ENCODE measurements around the gene COL18A1.

Gene COL18A1

DNA sequence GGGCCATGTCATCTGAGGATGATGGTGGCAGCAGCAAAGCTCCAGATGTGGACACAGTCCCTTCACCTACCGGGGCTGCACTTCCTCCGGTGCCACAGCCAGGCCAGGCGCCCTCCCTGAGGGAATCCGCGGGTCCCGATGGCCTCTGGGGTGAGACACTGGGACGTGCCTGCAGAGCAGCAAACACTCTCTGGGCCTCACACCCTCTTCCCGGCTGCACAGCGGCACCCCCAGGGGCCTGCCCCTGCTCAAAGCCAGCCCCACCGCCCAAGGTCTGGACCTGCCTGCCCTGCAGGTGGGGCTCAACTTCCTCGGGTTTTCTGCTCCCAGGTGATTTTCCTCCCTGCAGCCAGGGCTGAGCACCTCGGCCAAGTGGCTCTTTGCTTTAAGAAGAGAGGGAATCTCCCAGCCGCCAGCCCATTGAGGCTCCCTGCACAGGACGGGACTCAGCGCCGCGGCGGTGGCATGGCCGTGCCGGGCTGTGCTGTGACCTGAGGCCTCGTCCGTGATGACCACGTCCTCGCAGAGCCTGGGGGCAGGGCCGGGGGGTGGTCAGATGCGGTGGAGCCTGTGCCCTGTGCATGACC is 21.3 kb upstream of the COL18A1 start:
- no peak for DNase-seq

DNA sequence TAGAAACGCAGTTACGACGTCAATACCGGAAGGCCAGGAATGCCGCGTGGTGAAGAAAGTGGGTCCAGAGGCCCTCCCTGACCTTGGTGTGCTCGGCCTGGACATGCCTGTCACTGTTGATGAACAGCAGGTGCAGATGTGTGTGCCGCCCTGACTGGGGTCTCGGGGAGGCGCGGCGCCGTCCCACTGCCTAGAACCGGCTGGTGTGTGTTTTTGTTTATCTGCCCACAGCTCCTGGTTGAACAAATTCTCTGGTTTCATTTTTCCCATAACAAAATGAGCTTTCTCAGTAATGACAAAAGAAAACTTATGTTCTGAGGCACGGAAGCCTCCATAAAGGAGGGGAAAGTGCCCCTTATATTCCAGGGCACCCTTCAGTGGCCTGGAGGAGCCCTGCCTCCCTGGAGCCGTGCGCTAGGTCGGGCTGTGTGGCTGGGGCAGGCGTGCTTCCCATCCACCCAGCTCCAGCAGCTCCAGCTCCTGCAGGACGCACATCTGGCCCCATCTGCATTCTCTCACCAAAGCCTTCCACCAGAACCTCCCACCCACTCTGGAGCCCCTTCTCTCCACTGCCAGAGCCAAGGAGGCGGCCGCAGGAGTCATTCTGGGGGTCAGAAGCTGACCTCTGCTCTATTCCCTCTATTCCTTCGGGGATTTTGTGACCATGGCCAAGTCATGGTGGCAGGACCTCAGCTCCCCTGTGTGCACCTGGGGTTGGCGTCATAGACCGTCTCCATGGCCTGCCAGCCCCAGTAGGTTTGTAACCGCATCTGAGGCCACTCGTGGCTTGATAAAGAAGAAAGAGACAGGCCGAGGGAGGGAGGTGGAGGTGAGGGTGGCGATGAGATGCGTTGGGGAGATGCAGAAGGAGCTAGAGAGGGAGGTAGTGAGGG is 20.1 kb upstream of the COL18A1 start:
- DNase-seq, result no peak

DNA sequence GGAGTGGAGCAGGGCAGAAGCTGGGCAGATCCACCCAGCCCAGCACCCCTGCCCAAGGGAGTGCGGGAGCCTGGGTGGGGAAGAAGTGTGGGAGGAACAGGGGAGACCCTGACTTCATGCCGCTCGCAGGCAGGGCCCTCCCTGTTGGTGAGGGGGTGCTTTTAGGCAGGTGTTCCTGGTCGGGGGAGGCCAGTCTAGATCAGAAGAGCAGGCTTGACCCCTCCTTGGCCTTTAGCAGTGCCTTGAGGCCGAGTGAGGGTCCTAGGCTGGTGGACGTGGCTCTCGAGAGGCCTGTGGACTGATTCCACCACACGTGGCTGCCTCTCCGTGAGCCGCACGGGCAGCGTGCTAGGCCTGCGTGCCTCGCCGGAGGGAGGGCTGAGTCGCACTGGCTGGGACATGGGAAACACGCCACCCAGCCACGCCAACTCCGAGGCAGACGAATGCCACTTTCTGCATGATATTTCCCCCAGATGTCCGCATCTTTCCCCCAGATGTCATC is 19.4 kb upstream of the COL18A1 start:
- DNase-seq, result no peak

DNA sequence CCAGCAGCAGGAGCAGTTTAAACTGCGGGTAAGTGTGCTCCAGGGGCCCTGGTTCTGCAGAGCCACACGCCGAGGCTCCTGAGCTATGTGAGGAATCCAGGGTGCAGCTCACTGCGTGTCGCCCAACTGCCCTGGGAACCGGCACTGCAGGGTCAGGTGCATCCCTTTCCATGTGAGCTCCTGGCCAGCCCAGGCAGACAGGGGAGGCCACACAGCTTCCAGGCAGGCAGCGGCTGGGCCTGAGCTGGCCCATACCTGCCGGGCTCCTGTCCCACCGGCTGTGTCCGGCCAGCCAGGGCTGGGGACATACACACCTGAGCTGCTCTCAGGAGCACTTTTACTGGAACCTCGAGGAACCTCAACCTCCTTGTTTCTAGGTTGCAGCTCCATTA is 18.6 kb upstream of the COL18A1 start:
- no peak for DNase-seq

DNA sequence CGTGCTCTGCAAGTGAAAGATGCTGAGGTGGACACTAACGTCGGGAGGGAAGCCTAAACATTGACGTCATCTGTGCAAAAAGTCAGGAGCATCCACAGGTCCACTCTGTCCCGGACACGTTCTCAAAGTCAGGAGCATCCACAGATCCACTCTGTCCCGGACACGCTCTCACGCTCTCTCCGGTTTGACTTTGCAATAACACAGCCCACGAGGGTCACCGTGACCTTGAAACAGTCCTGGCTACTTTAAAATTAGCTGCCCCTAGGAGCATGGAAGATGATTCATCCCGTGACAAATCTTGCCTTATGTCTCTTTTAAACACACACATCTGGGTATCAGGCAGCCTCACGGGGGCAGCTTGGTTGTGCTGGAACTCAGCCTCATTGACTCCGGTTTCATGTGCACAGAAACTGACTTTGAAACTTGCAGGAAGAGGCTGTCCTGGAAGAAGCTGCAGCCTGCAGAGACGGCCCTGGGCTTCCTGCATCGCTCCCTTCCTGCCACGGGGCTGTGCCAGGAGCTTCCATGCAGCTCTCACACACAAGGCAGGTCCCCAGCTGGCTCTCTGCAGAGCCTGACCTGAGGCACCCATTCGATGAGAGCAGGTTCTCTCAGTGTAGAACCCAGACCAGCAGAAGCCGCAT is 18.1 kb upstream of the COL18A1 start:
- no peak for DNase-seq

DNA sequence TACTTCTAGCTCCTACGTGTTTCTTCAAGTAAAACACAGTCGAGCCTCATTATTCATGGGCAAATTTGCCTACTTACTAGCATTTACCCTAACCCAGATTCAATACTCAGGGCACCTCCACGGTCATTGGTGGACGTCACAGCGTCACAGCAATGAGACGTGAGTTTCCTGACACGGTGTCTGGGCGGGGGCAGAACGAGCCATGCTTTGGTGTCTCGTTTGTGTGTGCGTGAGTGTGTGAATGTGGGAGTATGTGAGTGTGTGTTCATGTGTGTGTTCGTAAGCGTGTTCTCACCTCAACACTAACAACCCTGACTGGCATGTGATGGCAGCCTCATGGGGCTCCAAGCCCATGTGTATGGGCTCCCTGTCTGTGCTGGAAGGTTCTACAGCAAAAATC is 17.5 kb upstream of the COL18A1 start:
- DNase-seq, result no peak

DNA sequence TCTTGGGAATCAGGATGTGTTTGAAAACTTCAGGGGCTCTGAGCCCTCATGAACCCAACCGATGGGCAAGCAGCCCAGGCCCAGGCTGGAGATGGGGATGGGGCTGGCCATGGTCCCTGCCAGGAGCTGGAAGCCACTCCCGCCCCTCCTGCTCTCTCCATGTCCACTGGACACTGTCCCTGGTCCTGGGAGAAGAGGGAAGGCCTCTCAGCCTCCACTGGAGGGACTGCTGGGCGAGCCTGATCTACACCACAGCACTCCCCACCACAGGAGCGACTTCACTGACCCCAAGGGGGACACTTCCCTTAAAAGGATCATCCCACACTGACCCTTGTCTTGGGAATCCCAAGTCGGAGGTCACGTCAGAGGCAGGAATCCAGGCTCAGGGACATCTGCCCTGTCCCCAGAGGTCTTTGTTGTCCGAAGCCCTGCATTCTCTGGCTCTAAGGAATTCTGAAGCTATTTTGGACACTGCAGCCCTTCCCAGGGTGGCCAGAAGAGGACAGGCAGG is 16.9 kb upstream of the COL18A1 start:
- no peak for DNase-seq

DNA sequence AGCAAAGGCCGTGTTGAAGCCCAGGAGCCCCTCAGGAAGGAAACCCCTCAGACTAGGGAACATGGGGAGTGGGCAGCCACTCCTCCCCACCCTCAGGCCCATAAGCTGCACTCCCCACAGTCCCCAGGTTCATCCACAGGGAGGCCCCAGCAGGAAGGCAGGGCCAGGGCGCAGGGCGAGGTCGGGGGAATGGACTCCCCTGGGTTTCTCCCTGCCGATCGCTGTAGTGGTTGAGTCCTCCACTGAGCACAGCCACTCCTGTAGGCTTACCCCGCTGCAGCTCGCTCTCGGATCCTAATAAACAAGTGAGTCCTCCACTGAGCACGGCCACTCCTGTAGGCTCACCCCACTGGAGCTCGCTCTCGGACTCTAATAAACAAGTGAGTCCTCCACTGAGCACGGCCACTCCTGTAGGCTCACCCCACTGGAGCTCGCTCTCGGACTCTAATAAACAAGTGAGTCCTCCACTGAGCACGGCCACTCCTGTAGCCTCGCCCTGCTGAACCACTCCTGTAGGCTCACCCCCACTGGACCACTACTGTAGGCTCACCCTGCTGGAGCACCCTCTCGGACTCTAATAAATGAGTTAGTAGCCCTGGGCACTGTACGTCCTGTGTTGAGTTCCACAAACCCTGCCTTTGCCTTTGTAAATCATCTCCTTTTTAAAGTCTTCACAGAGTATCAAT is 16.2 kb upstream of the COL18A1 start:
- DNase-seq, result no peak

DNA sequence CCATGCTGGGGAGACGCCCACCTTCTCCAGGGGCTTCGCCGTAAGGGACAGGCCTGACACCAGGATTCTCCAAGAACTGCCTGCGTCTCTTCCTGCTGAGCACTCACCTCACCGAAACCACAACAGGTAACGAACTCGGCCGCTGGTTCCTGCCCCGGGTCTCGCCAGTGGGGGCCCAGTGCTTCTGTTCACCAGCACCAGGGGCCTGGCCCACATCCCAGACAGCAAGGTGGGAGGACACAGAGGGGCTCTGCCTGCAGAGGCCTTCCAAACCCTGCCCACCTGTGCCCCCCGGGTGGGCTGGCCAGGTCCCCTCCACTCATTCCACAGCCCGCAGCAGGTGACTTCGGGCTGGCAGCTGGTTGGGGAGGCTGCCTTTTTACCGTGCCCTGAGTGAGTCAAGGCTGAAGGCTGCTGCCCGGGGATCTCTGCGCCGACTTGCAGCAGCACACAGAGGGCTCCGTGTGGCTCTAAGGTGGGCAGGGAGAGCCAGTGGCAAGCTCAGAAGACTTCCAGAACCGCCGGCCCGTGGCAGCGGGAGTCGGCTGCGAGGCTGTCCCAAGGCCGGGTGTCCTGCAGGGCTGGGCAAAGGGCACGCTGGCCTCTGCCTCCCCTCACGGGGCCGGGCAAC is 14.7 kb upstream of the COL18A1 start:
- DNase-seq, result no peak

DNA sequence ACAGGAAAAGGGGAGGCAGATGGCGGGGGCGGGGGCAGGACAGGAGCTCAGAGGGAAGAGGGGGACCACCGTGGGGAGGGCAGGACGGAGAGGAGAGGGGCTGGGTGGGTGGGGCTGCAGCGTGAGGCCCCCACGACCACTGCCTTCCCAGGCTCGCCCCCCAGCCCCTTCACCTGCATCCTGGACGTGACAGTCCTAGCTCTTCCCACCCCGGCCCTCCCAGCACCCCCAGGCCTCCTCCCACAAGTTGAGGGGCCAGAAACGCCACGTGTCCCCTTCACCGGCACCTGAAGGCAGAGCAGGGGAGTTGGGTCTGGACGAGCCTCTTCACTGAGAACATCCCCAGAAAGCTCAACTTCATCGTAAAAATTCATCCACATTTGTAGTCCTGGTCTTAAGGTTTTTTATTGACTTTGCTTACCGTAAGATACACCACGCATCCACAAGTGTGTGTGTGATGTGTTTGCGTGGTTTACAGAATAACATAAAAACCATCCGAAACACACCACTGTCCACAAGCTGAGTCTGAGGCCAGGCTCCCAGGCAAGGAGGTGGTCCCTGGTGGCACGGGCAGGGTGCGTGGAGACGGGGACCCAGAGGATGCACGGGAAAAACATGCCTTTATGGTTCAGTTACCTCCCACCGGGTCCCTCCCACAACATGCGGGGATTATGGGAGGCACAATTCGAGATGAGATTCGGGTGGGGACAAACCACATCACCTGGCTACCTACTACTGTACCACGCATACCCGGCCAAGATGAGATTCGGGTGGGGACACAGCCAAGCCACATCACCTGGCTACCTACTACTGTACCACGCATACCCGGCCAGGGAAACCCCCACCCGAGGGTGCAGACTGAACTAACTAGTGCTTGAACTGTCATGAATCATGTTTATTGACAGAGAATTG is 13.9 kb upstream of the COL18A1 start:
- no peak for DNase-seq

DNA sequence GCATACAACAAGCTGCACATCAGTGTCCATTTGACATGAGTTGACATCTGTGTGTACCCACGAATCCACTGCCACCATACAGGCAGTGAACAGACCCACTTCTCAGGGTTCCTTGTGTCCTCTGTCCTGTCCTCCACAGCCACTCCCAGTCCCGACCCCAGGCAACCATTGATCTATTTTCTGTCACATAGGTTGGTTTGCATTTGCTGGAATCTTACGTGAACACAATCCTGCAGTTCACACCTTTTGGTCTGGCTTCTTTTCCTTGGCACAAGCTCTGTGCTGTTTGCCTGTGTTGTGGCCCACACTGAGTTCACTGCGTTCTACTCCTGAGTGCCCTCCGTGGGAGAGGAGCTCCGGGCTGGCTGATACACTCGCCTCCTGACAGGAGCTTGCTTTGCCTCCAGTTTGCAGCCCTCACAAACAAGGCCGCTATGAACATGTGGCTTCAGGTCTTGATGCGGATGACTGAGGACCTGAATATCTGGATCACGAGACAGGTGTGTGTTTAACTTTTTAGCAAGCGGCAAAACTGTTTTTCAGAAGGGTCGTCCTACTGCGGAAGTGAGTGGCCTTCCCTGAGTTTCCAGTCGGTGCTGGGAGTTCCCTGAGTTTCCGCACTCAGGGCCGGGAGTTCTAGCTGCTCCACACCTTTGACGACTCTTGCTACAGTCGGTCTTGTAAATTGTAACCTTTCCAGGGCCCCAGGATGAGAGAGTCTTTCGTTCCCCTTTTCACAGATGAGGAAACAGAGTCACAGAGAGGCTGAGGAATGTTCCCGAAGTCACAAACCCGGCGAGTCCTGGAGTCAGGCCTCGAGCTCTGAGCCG is 13.0 kb upstream of the COL18A1 start:
- DNase-seq, result no peak

DNA sequence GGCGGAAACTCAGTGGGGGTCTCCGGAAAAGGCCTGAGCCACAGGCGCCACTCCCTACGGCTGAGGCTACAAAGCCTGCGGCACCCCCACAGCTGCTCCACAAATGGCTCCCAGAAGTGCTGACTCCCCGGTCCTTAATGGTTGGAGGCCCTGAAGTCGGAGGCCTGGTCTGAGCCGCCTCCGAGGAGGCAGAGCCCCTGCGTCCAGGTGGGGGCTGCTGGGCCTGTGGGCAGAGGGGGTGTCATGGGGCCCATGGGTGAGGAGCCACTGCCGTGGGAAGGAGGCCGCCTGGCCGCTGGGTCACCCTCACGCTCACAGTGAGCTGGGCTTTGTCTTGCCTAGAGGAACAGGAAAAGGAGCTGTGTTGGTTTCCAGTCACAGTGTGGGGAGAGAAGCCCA is 12.4 kb upstream of the COL18A1 start:
- no peak for DNase-seq

DNA sequence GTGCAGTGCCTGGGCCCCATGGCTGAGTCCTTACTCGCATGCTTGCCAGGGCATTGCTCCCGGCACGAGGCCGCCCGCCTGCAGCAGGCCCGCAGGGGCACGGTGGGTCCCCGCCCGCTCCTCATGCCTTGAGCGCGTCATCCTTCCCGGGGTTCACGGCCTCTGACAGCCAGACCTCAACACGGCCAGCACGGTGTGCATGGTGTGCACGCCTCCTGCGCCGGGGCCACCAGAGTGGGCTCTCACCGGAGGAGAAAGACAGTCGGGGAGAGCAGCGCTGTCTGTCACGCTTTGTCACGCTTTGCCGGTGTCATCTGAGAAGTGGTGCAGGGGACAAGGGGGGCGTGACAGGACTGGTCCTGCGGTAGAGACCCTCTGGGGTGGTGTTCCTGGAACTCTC is 11.9 kb upstream of the COL18A1 start:
- DNase-seq, result no peak

DNA sequence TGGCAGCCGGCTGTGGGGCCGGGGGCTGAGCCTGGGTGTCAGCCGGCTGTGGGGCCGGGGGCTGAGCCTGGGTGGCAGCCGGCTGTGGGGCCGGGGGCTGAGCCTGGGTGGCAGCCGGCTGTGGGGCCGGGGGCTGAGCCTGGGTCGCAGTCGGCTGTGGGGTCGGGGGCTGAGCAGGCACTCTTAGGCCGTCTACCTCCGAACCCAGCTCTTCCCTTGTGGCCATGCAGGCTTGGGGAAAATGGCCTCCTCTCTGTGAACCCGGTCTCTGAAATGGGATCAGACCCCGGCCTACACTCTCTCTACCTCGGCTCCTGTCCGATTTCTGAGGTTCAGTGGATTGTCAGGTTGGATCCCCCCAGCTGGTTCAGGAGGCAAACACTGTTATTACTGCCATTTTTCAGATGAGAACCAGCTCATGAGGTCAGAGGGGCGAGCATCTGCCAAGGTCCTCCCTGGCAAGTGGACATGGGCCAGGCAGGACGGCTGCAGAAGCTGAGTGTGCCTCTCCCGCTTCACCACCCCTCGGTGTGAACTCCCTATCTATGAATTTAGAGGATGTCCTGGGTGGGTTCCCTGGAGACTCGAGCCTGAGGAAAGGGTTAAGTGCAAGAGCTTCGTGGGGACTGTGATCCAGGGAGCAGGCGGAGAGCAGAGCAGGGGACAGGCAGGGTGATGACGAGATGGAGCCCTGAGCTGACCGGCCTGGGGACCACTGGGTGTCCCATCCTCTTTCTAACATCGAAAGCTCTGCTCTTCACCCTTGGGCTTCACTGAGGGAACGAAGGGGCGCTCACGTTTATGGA is 10.9 kb upstream of the COL18A1 start:
- no peak for DNase-seq

DNA sequence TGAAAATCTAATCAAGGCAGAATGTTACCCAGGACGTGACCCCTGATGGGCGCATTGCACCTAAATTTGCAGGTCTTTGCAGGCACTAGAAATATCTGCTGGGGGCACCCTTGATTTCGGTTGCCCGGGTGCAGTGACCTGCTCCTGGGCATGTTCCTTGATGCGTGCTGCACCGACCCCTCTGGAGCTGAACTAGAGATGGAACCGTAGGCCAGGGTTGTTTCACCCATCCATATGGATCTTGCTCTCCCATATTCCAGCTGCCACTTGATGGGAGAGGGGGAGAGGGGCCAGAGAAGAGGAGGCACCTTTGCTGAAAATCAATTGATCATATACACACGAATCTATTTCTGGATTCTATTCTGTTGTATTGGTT is 8.4 kb upstream of the COL18A1 start:
- DNase-seq, result no peak

DNA sequence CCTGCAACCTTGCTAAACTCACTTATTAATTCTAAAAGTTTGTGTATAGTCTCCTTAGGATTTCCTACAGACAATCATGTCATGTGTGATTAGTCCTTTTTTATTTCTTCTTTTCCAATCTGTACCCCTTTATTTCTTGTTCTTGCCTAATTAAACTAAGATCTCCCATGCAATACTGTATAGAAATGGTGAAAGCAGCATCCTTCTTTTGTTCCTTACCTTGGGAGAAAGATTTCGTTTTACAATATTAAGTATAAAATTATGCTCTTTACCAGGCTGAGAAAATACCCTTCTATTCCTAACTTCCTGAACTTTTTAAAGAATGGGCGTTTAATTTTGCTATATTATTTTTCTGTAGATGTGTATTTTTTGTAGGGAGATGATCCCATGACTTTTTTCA is 7.6 kb upstream of the COL18A1 start:
- DNase-seq, result no peak

DNA sequence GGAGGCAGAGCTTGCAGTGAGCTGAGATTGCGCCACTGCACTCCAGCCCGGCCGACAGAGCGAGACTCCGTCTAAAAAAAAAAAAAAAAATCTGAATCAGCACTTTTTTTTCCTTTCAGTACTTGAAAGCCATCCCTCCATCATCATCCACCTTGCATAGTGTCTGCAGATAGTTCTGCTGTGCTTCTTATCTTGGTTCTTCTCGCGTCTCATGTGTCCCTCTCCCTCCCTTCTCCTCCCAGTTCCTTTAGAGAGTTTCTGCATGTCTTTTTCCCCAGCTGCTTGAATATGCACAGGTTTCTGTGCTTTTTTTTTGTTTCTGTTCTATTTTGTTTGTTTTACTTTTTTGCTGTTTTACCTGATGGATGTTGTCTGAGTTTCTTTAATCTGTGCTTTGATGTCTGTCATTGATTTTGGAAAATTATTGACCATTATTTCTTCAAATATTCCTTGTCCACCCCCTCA is 3.9 kb upstream of the COL18A1 start:
- no peak for DNase-seq

DNA sequence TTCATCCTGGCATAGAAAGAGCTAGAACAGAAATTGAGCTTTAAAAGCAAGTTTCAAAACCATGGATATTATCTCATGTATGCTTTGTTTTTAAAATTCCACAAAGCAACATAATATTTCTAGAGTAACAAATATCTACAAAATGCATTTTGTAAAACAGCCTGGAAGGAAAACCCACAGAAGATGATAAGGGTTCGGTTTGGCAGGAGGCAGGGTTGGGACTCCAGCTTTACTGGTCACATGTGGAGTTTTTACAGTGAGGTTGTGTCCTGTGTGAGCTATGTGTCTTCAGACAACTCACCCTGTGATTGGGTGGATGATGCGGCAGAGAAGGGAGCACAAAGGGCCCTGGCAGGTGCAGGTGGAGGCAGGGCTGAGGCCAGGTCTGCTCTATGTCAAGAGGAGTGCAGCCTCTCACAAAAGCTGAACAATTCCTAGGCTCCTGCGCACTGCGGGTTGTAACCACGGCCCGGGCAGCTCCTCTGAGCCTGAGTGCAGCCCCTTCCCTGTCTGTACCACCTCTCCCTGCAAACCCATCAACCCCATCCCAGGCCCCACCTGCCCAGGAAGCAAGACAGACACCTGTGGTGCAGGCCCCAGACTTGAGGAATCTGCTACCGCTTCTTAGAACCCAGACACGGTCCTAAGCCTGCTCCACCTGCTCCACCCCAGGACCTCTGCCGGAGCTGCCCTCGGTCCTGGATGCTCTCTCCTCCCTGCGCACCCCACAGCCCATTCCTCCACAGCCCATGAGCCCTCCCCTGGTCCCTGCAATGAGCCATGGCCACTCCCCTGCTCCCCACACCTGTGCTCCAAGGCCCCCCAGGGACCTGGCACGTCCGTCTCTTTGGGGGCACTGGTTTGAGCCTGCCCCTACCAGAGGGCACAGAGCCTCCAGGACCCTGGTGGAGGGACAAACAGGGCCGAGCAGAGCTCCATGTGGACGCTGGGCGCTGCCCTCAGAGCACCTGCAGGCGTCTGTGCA is 2.8 kb upstream of the COL18A1 start:
- no peak for DNase-seq

Data from DMS79 (cell line).